Limb (tissue), 2 donors: ENCODE measurements around the gene POPDC2.

Experiments used
- DNase-seq, 2 donors: peaks; one replicate each; pipeline ENCODE4 v3.0.0-alpha.2; 2016; ENCODE audit errors: extremely low spot score in 2 of 2

The POPDC2 gene

DNA sequence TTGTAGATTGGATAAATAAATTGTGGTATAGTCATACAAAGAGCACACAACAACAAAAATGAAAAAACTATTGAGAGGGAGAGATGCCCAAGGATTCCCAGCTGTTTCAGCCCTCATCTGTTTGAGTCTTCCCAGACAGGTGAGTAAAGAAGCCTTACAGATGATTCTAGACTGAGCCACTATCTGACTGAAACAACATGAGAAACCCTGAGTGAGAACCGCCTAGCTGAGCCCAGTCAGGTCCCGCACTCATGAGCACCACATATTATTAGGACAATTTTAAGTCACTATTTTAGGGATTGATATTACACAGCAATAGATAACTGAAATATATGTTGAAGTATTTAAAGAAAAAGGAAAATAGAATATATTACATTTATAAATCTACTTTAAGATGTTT, 19.0 kb downstream of the POPDC2 start:
- no peak for DNase-seq

DNA sequence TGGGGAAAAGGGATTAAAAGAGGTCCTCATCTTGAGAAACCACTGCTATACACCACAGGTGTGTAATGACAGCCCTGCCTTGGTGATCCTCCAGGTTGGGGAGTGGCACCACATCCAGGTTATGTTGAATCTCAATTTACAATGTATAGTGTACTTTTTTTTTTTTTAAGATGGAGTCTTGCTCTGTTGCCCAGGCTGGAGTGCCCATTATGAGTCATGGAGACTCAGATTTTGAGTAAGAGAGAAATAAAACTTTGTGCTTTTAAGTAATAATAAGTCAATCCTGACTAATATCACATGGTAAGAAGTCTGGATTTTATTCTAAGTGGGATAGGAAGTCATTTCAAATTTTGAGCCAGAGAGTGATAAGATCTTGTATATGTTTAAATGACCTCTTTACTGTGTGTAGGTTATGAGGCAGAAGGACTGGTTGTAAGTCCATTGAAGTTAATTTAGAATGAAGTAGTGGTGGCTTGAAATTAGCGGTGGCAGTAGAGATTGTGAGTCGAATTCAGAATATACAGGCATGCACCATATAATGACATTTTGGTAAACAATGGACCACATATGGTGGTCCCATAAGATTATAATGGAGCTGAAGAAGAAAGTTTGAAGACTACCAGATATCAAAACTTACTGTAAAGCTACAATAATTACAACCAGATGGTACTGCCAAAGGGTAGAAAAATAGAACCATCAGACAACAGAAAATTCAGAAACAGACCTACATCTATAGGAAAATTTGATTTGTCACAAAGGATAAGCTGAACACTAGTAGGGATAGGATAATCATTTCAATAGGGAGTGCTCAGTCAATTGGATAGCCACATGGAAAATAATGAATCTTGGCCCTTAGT, 20.7 kb downstream of the POPDC2 start:
- DNase-seq = no peak

DNA sequence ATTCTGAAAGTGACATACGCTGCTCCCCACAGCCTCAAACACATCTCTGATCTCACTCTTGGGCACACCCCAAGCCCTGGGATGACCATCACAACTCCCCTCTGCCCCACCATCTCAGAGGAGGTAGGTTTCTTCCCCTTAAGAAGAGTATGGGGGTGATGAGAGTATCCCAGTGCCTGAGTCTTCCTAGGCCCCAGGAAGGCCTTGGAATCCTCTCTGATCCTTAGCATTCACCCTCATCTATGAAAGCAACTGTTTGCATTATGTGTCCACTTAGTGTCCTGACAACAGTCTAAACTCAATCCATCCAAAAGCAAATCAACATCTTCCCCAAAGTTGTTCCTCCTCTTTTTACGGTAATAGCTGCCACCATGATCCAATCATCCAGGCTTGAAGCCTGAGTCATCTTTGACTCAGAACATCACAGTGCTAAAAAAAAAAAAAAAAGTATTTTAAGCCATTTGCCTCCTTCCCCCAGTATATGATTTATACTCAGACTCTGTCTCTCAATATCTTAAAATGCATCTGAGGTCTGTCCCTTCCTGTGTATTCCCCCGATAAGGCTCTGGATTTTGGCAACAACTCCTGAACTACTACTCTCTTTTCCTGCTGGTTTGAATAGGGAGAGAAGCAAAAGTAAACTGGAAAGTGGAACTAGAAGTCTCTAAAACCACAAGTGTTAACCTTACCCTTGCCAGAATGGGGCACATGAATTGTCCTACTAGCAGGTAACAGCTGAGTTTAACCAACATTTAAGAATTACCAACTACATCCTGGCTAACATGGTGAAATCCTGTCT, 22.5 kb downstream of the POPDC2 start:
- DNase-seq = no peak

DNA sequence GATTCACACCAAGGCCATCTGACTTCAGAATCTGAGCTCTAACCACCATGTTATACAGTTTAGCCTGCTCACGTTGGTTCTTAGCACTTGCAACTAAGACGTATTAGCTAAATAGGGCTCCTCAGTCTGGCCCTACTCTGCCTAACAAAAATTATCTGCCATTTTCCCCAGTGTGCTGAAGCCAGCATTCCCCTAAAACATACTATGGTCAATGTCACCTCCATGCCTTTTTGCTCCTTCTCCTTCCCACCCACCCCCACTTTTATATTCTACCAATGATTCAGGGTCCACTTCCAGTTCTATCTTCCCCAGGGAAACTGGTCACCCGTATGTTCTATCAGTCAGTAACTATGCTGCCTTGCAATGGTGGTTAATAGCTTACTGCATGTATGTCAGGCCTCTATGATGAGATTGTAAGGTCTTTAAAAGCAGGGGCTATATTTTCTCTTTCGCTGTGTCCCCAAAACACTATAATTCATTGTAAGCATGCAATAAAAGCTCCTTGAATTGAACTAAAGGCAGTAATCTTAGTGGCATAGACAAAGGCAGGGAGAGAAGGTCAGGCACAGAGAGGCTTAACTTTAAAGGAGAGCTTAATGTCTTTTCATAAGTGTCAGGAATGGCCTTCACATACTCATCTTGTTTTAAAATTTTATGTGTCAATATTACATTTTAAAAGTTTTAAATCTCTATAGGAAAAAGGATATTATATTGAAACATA, 23.3 kb downstream of the POPDC2 start:
- DNase-seq = no peak

DNA sequence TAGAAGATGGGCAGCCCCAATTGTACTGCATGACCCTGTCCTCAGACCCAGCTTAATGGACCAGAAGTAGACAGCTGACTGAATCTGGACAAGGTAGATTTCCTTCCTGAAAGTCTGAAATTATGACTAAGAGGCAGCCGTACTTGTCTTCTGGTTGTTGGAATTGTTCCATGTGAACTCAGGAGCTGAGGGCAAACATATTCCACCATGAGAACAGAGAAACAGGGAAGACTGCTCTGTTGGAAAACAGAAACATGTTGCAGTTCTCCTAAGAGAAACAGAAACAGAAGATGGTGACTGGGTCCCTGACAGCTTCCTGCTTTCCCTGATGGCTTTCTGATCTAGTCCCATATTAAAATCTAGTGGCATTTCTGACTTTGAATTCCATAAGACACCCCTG, 24.1 kb downstream of the POPDC2 start:
- no peak for DNase-seq

DNA sequence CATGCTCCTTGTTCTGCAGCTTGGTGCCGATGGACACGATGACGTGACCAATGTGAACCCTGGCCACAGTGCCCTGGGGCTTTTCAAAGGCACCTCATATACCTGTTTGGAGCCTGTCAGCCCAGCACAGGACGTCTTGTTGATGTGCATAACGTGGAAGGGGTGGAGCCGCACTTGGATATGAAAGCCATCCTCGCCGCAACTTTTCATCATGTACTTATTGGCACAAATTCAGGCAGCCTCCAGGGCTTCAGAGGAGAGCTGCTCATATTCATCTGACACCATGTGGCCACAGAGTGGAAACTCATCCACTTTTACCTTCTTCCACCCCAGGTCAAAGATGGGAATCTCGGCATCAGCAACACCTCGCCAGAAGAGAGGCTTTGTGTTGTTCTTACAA, 24.7 kb downstream of the POPDC2 start:
- no peak for DNase-seq

DNA sequence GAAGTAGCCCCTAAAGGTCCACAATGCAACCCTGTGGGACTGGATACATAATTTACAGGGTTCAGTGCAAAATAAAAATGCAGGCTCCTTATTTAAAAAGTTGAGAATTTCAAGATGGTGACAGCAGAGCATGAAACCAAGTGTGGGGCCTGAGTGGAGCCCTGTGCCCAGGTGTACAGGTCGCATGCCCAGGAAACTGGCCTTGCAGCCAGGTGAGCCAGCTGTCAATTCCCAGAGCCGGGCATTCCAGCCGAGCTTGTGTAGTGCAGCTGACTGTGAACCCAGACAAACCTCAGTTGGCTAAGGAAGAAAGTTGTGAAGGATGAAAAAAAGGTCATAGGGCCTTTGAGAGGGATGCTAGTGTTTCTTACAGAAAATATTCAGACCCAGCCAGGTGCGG, 27.6 kb downstream of the POPDC2 start:
- no peak for DNase-seq

DNA sequence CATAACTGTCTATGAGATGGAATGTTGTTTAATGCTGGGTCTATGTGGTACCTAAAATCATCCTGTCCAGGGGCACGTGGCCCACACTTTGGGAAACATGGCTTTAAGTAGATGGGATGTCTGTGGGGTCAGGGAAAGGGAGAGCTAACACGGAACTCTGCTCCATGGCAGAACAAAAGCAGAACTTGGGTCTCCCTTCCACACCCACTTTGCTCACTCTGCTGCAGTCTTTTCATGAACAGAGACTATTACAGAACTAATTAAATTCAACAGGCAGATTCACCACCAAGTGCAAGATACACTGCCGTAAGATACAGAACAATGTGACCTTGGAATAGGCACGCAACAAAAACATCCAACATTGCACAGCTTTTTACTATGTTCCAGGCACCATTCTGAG, 28.2 kb downstream of the POPDC2 start:
- no peak for DNase-seq

DNA sequence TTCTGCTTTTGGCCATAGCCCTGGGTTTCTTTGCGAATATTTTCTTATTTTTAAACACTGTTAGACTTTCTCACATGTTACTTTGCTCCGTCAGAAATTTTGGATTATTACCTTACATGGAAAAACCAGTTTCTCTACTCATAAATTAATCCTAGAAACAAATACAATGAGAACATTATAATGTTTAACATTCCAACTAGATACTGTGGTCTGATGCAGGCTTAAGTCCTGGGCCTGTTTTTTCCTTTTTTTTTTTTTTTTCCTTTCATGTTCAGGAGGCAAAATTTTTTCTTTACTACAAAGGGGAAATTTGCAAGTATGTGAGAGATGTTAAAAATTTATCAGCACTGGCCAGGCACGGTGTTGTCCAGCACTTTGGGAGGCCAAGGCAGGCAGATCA, 28.9 kb downstream of the POPDC2 start:
- DNase-seq = no peak

DNA sequence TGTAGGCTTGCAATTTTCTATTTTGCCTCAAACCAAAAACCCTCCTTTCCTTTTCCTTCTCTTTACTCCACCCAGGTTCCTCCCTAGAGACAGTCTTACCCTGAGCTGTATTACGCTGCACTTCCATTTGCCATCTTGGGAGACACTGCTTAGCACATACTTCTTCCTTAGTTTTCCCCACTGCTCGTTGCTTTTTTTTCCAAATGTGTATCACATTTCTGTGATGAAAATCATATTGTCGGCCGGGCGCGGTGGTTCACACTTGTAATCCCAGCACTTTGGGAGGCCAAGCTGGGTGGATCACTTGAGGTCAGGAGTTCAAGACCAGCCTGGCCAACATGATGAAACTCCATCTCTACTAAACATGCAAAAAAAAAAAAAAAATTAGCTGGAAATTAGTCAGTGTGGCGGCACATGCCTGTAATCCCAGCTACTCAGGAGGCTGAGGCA, 29.5 kb downstream of the POPDC2 start:
- DNase-seq = no peak

DNA sequence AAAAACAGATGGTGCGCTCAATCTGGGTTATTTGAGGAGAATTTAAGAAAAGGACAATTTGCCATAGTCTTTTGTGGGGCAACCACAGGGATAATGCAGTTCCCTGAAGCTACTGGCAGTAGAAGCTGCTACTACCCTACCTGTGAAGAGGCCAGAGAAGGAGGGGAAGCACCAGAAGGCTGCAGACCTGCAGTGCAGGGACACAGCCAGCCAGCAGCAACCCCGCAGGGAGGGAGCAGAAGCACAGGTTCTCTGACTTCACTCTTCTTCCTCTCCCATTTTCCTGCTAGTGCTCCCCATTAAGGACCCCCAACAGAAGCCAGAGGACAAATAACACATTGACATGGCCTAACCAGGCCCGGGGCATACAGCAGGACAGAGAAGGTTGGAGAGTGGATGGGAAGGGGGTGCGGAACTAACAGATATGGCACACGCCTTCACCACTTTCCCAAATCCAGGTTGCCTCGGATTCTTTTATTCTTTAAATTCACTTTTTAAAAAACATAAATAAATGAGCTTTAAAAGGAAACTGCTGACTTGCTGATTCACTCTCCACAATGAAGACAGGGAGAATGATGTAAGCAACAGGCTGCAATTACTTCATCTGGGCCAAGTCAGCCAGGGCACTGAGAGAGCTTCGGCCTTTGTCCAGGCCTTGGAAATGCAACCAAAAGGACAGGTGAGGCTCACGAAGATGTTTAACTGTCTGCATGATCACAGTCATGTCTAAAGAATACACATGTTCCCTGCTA, 30.1 kb downstream of the POPDC2 start:
- DNase-seq = no peak

DNA sequence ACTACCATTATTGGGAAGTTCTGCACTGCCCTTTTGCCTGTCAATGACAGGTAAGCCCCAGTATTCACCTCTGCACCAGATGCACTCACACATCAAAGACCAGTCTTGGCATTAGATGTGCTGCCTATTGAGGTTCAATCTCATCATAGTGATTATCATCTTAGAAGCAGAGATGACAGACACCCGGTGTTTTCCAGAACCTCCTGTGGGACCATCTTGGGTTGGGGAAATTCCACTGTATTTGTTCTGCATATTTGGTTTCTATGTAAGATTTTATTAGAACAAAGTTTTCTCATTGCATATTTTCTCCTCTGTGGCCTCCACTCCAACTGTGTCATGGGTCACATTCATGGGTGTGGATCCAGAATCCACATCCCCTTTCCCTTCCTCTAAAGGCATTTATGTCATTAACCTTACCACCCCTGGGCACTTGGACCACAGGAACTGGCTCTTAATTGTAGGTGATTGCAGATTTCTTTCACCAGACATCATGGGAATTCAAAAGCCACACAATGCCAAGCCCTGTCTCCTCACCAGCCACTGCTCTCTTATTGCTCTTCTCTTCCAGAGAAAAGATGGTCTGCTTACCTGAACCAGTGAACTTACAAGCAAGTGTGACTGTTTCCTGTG, 31.5 kb downstream of the POPDC2 start:
- no peak for DNase-seq

DNA sequence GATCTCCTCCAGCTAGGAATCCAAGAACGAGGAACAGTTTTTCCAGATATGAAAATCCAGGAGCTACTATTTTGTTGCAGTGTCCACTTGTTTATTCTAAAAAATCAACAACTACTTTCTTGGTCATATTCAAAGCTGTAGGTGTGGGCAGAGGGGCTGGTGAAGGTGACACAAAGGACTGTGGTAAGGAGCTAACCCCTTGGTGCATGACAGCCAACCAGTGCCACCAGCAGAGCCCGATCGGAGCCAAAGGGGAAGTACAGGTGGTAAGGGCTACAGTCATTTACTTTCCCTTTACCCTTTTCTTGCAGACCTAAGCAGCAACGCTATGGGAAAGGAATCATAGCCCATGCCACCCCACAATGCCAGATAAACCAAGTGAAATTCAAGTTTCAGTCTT, 32.0 kb downstream of the POPDC2 start:
- DNase-seq = no peak

DNA sequence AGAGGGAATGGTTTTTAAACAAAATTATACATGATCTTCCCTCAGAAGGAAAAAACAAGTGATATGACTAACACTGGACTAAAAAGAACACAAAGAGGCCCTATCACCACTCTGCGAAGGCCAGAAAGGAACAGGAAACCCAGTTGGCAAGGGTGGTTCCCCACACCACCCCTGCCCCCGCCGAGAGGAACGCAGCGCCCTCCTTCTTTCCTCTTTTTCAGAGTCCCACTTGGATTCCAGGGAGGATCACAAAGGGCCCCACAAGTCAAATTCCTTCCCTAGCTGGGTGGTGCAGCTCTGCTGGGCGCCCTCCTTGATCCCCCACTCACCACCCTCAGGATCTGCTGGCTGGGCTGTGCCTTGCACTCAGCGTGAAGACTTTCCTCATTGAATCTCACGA, 32.9 kb downstream of the POPDC2 start:
- no peak for DNase-seq

DNA sequence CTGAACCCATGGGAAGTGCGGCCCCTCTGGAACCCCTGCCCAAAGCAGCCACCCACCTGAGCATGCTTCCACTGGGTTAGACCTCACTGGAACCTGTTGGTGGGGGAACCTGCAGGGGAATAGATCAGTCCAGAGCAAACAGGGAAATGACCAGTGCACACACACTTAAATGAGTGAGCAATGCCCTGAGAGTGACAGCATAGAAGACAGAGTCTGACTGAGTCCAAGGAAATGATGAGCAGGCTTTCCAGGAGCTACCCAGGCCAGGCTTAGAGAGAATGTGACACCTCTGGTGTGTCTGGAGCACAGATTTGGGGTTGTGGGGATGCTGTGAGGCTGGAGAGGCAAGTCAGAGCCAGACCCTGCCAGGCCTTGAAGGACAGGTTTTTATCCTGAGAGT, 34.2 kb downstream of the POPDC2 start:
- DNase-seq = no peak

DNA sequence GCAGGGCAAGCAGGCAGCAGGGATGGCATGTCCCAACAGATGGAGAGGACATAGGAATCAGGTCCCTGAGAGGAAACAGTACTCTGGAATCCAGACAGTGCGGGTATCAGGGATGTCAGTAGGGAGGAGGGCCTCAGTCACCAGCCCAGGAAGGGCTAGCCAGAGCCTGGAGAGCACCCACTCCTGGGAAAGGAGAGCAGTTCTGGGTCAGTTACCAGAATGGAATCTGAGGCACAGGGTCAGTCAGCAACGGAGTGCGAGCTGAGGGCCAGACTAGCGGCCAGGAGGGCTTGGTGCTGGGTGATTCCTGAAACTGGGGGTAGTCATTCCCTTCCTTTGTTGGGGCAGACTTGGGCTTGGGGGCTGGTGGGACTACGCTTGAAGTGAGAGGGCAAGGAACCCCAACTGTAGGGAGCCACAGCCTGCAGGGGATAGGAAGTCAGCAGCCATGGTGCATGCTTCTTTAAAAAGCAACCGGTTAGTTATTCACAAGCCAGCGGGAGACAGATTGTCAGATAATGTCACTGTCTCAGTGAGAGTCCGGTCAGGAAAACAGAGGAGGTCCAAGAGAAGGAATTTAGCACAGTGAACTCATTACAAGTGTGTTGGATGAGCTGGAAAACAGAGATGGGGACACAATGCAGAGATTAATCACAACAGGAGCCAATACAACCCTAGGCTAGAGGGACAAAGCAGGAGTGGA, 34.8 kb downstream of the POPDC2 start:
- DNase-seq = no peak

DNA sequence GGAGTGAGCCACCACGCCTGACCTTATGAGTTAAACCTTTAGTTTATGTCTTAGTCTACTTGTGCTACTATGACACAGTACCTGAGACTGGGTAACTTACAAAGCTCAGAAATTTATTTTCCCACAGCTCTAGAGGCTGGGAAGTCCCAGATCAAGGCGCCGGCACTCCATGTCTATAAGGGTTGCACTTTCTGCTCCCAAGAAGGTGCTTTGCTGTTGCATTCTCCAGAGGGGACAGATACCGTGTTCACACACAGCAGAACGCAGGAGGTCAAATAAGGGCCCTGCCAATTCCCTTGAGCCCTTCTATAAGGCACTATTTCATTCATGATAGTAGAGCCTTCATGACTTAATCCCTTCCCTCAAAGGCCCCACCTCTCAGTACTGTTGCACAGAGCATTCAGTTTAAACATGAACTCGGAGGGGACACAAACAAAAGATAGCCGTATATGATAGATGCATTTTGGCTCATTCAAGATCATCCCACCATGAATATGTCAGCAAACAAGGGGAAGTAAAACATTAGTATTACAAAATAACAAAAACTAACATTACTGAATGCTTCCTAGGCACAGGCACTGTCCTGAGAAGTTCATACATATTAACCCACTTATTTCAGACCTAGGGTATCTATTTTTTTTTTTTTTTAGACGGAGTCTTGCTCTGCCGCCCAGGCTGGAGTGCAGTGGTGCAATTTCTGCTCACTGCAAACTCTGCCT, 36.2 kb downstream of the POPDC2 start:
- DNase-seq = no peak

DNA sequence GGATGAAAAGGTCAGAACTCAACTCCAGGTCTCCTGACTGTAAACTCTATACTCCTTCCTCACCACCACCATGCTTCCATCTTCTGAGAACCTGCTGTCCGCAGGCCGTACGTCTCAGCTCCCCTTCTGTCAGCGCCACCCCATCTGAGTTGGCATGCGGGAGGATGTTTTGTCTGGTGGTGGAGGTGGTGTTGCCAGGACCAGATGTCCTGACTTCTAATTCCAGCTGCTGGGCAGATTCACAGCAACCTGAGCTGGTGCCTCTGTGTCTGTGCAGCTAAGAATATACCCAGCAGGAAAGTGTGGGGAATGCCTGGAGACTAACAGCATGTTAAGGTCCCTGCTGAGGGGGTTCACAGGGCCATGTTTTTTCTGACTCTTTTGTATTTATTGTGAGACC, 39.5 kb downstream of the POPDC2 start:
- no peak for DNase-seq

DNA sequence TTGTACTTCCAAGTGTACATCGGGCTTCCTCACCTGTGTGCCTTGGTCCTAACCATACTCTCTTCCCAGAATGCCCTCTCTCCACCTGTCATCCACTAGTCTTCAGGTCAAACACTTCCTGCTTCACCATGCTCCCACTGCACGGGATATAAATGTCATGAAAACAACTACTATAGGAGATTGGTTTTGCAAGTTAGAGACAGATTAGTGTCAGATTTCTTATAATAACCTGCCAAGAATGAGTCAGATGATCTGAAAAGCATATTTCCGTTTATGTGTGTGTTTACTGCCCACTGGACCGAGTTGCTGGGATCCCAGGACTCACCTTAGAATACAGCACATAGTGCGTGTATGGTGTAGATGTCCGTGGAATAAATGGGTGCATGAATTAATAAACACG, 41.3 kb downstream of the POPDC2 start:
- DNase-seq = no peak

DNA sequence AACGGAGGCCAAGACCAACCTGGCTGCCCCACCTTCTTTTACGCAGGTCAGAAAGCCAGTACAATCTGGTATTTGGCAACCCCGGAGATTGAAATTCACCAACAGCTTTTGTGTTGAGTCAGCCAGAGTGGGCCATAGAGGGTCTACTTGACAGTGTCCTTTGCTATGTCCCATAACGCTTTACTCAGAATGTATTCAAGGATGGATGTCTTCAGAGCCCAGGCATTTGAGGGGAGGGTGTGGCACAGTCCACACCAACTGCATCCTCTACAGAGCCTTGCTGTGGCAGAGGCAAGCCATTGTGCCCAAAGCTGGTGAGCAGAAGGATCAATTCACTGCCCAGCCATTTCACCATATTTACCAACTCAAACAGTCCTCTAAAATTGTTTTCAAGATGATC, 44.3 kb downstream of the POPDC2 start:
- DNase-seq = no peak
